Lung (tissue), 12 donors: ENCODE results near the gene TMEM165. TPM values are rescaled to one million over a fixed set of nuclear protein-coding genes. Genes with fewer than 3 reads are reported as not detected.
"Not testable (repeated sequence)": the region's sequence is repeated elsewhere in the genome, so short reads cannot be mapped to it uniquely, and the experiment has no call there.

Source experiments
- ATAC-seq: fragments of 200-7000 bp; cut with Tn5 transposase; one replicate; pipeline ENCODE4 v1.9.1; 2020; ENCODE audit warnings: moderate number of reproducible peaks; ENCODE audit not compliant: insufficient read depth, low FRiP score
- DNase-seq, 3 donors: peaks; one replicate each; pipeline ENCODE4 v3.0.0-alpha.2; 2013 to 2017
- H3K27ac ChIP-seq, 2 donors: one replicate each; pipeline ENCODE4 v1.5.1; 2013; ENCODE audit warnings: mild to moderate bottlenecking in 2 of 2, moderate library complexity in 2 of 2, control low read depth in 1 of 2, inconsistent platforms in 1 of 2, low read depth in 1 of 2, low read length in 1 of 2
- H3K27me3 ChIP-seq, 3 donors: one replicate each; pipeline ENCODE4 v1.5.1; 2013; ENCODE audit warnings: low read length in 2 of 3; ENCODE audit not compliant: control insufficient read depth in 3 of 3, insufficient read depth in 3 of 3
- H3K36me3 ChIP-seq, 4 donors: one replicate each; pipeline ENCODE4 v1.5.1; 2013; ENCODE audit warnings: low read length in 4 of 4, mild to moderate bottlenecking in 1 of 4, moderate library complexity in 1 of 4; ENCODE audit not compliant: control insufficient read depth in 4 of 4, insufficient read depth in 4 of 4
- H3K4me1 ChIP-seq, 5 donors: one replicate each; pipeline ENCODE4 v1.5.1; 2013; ENCODE audit warnings: low read length in 5 of 5, mild to moderate bottlenecking in 2 of 5, moderate library complexity in 1 of 5; ENCODE audit not compliant: control insufficient read depth in 5 of 5, insufficient read depth in 5 of 5
- H3K4me3 ChIP-seq: one replicate; pipeline ENCODE4 v1.5.1; 2013; ENCODE audit warnings: mild to moderate bottlenecking, control low read depth, moderate library complexity
- H3K9ac ChIP-seq, 2 donors: one replicate each; pipeline ENCODE4 v1.5.1; 2013; ENCODE audit warnings: low read length in 2 of 2, control low read depth in 1 of 2; ENCODE audit not compliant: insufficient read depth in 1 of 2
- H3K9me3 ChIP-seq, 4 donors: one replicate each; pipeline ENCODE4 v1.5.1; 2013; ENCODE audit warnings: low read length in 3 of 4, mild to moderate bottlenecking in 1 of 4, moderate library complexity in 1 of 4; ENCODE audit not compliant: control insufficient read depth in 4 of 4, insufficient read depth in 3 of 4
- WGBS, 2 donors: extraction: QIAGEN DNeasy Blood & Tissue Kit; methylation state at CpG; one replicate each; pipeline ENCODE4 v1.1.7; 2013; 5-methylcytosine and 5-hydroxymethylcytosine counted together
- polyA plus RNA-seq, 2 donors: library from polyadenylated mRNA; stranded (reverse); fragments of 200-250 nt; gene quantifications; one replicate each; pipeline ENCODE4 v1.2.1, GENCODE V29; 2013
- total RNA-seq, 2 donors: library from RNA; depleted of rRNA in 1 of 2; stranded (reverse); fragments of >200 nt in 1 of 2; gene quantifications; one replicate each; pipeline ENCODE4 v1.2.1, GENCODE V29; 2014 to 2021
- TF ChIP-seq, protein P1 (sequence below): IDR thresholded peaks from 2 replicates; pipeline ENCODE4 v1.5.1; 2012; ENCODE audit warnings: mild to moderate bottlenecking; ENCODE audit errors: control extremely low read depth, extremely low read depth
- donor health status: control.
- donor health status: control.
- donor health status: Bipolar disorder and iron deficiency.
- donor health status: healthy.
- donor health status: DM: yes; HTN: yes; CAD: no.

TMEM165 gene
- total and polyA plus RNA-seq, 4 donors: 152 to 184 (median 178) TPM

GRCh38 chr4:55359397-55359916 is 36.3 kb upstream of the TMEM165 start:
- no peaks in the 10 kb centered on the region for H3K27me3 ChIP-seq
- peak overlapping the region in 1 of 2 donors; percentile 66 for H3K27ac ChIP-seq
- H3K4me1 ChIP-seq: peaks cover 0 to 11% (median 7%) of the 10 kb centered on the region in 5 donors
- 67 to 86% methylated on average over 8 of the region's 8 CpGs for WGBS, 2 donors
- no peak for ATAC-seq
- TF ChIP-seq, protein P1, sequence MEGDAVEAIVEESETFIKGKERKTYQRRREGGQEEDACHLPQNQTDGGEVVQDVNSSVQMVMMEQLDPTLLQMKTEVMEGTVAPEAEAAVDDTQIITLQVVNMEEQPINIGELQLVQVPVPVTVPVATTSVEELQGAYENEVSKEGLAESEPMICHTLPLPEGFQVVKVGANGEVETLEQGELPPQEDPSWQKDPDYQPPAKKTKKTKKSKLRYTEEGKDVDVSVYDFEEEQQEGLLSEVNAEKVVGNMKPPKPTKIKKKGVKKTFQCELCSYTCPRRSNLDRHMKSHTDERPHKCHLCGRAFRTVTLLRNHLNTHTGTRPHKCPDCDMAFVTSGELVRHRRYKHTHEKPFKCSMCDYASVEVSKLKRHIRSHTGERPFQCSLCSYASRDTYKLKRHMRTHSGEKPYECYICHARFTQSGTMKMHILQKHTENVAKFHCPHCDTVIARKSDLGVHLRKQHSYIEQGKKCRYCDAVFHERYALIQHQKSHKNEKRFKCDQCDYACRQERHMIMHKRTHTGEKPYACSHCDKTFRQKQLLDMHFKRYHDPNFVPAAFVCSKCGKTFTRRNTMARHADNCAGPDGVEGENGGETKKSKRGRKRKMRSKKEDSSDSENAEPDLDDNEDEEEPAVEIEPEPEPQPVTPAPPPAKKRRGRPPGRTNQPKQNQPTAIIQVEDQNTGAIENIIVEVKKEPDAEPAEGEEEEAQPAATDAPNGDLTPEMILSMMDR: no peak
- no peak overlapping the region for H3K4me3 ChIP-seq
- H3K9ac ChIP-seq: no peak overlapping the region
- DNase-seq: no peak
- peaks cover 0 to 2% (median 0%) of the 10 kb centered on the region in 4 donors for H3K36me3 ChIP-seq
- H3K9me3 ChIP-seq: no peaks in the 10 kb centered on the region

DNA sequence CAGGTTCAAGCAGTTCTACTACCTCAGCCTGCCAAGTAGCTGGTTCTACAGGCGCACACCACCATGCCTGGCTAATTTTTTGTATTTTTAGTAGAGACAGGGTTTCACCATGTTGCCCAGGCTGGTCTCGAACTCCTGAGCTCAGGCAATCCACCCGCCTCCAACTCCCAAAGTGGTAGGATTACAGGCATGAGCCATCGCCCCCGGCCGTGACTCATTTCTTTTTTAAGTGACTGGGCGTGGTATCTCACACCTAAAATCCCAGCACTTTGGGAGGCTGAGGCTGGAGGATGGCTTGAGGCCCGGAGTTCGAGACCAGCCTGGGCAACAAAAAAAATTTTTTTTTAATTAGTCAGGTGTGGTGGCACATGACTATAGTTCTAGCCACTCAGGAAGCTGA is 32.8 kb upstream of the TMEM165 start:
- 96 to 98% methylated on average over 9 of the region's 9 CpGs for WGBS, 2 donors
- H3K4me3 ChIP-seq, H3K9ac ChIP-seq: not testable (repeated sequence)

GRCh38 chr4:55363691-55364351 is 31.9 kb upstream of the TMEM165 start:
- ATAC-seq (no peak), DNase-seq (peak; percentile 51 to 70 (median 53))
- Histone ChIP-seq H3K9ac (peak overlapping the region in 1 of 2 donors; percentile 8), H3K9me3 (no peaks in the 10 kb centered on the region), H3K27me3 (no peaks in the 10 kb centered on the region), H3K4me1 (peaks cover 0 to 11% (median 4%) of the 10 kb centered on the region in 5 donors), H3K4me3 (no peak overlapping the region), H3K27ac (no peak overlapping the region), H3K36me3 (peaks cover 0 to 5% (median 1%) of the 10 kb centered on the region in 4 donors)
- TF ChIP-seq, protein P1: no peak
- WGBS, 2 donors: 85 to 93% methylated on average over 9 of the region's 9 CpGs

More for the DNA sequence above, 32.8 kb upstream of the TMEM165 start:
- not testable (repeated sequence) for H3K27me3 ChIP-seq, H3K36me3 ChIP-seq, ATAC-seq, H3K9me3 ChIP-seq, DNase-seq, H3K27ac ChIP-seq
- peaks cover 0 to 11% (median 4%) of the 10 kb centered on the region in 5 donors for H3K4me1 ChIP-seq

GRCh38 chr4:55364691-55365344 is 30.9 kb upstream of the TMEM165 start:
- ATAC-seq: no peak
- Histone ChIP-seq H3K4me1 (peaks cover 0 to 11% (median 0%) of the 10 kb centered on the region in 5 donors), H3K9me3 (no peaks in the 10 kb centered on the region), H3K36me3 (peaks cover 0 to 5% (median 4%) of the 10 kb centered on the region in 4 donors), H3K27ac (peak overlapping the region in 1 of 2 donors; percentile 26), H3K4me3 (no peak overlapping the region), H3K9ac (no peak overlapping the region), H3K27me3 (no peaks in the 10 kb centered on the region)
- WGBS, 2 donors: 87 to 92% methylated on average over 9 of the region's 9 CpGs
- no peak for DNase-seq
- TF ChIP-seq, protein P1: no peak
